ENCODE measurements around the gene ZNF652.

Gene ZNF652

DNA sequence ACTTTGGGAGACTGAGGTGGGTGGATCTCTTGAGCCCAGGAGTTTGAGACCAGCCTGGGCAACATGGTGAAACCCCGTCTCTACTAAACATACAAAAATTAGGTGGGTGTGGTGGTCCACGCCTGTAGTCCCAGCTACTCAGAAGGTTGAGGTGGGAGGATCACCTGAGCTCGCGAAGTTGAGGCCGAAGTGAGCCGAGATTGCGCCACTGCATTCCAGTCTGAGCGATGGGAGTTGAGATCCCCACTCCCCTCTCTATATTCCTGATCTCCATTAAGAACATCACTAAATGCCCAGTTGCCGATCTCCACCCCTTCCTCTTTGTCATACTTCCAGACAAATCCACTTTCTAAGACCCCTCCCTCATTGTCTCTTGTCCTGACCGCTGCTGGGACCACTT is 24.3 kb upstream of the ZNF652 start:
- DNase-seq (ENCODE audit: low read depth): no peak
- H3K4me3 ChIP-seq (ENCODE audit: low read depth, low read length): no peak overlapping the region
- TF ChIP-seq, protein P1, sequence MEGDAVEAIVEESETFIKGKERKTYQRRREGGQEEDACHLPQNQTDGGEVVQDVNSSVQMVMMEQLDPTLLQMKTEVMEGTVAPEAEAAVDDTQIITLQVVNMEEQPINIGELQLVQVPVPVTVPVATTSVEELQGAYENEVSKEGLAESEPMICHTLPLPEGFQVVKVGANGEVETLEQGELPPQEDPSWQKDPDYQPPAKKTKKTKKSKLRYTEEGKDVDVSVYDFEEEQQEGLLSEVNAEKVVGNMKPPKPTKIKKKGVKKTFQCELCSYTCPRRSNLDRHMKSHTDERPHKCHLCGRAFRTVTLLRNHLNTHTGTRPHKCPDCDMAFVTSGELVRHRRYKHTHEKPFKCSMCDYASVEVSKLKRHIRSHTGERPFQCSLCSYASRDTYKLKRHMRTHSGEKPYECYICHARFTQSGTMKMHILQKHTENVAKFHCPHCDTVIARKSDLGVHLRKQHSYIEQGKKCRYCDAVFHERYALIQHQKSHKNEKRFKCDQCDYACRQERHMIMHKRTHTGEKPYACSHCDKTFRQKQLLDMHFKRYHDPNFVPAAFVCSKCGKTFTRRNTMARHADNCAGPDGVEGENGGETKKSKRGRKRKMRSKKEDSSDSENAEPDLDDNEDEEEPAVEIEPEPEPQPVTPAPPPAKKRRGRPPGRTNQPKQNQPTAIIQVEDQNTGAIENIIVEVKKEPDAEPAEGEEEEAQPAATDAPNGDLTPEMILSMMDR (IDR thresholded peaks at IDR 0.05; ENCODE audit: low read depth, low read length, missing control alignments): no peak

DNA sequence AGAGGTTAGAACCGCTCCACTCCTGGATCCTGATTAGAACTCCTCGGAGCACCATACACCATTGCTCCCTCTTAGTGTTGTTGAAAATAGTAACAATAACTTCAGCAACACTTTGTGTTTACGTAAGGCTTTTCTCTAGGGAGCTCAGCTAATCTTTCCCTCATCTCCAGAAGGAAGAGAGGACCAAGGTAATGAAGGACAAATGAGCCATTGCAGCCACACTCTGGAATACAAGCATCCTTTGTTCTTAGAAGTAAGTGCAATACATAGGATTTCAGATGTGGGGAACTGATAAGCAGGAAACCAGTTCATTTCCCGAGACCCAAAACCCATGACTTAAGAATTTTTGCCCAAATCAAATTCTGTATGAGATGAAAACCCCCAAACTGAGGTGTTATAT is 22.9 kb upstream of the ZNF652 start:
- DNase-seq (ENCODE audit: low read depth): no peak
- H3K4me3 ChIP-seq (ENCODE audit: low read depth, low read length): no peak overlapping the region
- TF ChIP-seq, protein P1 (IDR thresholded peaks at IDR 0.05; ENCODE audit: low read depth, low read length, missing control alignments): no peak

DNA sequence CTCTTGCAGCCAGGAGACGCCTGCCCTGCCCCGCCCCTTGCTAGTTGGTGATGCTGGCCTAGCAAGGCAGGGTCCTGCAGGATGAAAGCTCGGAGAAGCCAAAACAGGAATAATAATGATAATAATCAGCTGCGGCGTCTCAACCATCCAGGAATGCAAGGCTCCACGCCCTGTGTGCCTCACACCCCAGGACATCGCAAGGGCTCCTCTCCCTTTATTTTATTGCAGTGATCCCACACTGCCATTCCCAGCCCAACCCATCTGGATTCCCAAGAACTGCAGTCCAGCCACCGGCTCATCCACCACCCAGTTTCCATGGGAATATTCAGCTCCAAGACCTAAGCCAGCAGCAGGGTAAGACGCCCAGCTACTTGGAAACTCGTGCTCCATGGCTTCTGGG is 21.0 kb upstream of the ZNF652 start:
- TF ChIP-seq, protein P1 (IDR thresholded peaks at IDR 0.05; ENCODE audit: low read depth, low read length, missing control alignments): no peak
- no peak overlapping the region for H3K4me3 ChIP-seq (ENCODE audit: low read depth, low read length)
- no peak for DNase-seq (ENCODE audit: low read depth)

DNA sequence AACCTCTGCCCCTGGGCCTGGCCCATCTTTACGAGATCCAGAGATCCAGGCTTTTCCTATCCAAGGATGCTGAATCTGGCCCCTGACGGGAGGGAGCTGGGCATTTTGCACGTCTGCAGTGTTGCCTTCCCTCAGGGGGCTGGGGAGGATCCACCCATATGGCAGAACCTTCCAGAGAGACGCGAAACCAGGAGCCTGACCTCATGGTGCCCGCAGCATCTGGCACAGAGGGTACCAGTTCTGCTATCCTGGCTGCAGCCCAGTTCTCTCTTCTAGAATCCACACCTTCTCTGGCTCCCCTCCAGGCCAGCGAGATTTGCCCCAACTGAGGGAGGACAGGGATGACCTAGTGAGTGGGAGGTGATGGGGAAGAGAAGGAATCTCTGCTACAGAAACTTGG is 20.5 kb upstream of the ZNF652 start:
- H3K4me3 ChIP-seq (ENCODE audit: low read depth, low read length): no peak overlapping the region
- TF ChIP-seq, protein P1 (IDR thresholded peaks at IDR 0.05; ENCODE audit: low read depth, low read length, missing control alignments): no peak
- no peak for DNase-seq (ENCODE audit: low read depth)

DNA sequence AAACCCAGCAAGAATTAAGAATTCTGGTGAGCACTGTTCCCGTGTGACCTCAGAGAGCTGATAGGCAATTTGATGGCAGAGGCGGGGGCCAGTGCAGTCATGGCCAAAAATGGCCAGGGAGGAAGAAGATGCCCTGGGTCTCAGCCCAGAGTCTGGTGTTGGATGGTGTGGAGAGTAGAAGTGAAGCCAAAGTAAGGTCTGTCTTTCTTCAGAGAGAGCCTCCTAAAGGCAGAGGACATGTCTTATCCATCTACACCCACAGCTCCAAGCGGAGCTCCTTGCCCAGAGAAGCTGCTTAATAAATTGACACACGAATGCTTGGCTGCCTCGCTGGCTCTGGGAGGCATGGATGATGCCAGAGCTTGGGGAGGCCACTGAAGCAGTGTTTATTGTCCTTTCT is 19.7 kb upstream of the ZNF652 start:
- TF ChIP-seq, protein P1 (IDR thresholded peaks at IDR 0.05; ENCODE audit: low read depth, low read length, missing control alignments): no peak
- no peak for DNase-seq (ENCODE audit: low read depth)
- no peak overlapping the region for H3K4me3 ChIP-seq (ENCODE audit: low read depth, low read length)

DNA sequence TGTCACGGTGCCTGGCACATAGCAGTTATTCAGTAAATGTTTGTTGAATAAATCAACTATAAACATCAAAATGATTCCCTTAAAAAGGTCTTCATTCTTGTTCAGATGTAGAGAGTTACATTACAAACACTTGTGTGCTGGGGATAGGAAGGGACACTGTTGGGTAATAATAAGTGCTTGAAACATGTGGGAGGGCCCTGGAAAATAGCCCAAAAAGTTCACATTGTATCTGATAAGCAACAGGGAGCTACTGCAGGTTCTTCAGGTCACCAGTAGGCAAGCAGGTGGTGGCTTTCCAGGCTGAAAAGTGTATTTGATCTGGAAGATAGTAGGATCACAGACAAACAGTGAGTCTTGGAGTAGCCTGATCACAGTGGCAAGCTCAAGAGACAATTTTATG is 19.0 kb upstream of the ZNF652 start:
- DNase-seq (ENCODE audit: low read depth): no peak
- TF ChIP-seq, protein P1 (IDR thresholded peaks at IDR 0.05; ENCODE audit: low read depth, low read length, missing control alignments): no peak
- no peak overlapping the region for H3K4me3 ChIP-seq (ENCODE audit: low read depth, low read length)

DNA sequence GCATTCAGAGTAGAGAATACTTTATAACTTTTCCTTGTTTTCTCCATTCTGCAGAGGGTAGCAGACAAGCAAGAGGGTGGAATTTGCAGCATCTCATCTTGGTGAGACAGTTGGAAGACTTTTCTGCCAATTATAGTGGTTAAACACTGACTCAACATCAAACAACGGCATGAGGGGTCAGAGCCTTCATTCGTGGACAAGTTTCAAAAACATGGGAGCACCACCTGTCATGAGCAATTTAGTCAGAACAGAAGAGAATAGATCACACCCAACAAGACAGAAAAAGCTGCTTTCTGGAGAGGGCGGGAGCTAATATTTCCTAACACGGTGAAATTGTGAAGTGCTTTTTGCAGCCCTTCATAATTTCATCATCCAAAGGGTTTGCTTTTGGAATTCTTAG is 17.9 kb upstream of the ZNF652 start:
- no peak for DNase-seq (ENCODE audit: low read depth)
- TF ChIP-seq, protein P1 (IDR thresholded peaks at IDR 0.05; ENCODE audit: low read depth, low read length, missing control alignments): no peak
- no peak overlapping the region for H3K4me3 ChIP-seq (ENCODE audit: low read depth, low read length)

Data from GM12864 (cell line).